HepG2 (cell line): ENCODE data around the gene SMYD4. TPM values are rescaled to one million over a fixed set of nuclear protein-coding genes. Genes with fewer than 3 reads are reported as not detected.
A peak's percentile ranks its signal among the peaks of the same experiment; 100 is the strongest.

Experiments used
- ATF1 ChIP-seq: IDR thresholded peaks from 2 replicates; pipeline ENCODE4 v1.6.1; 2016; ENCODE audit warnings: mild to moderate bottlenecking, control low read depth
- BRD4 ChIP-seq: sonication (generic); formaldehyde crosslinking; IDR thresholded peaks from 2 replicates; pipeline ENCODE4 v1.4.0; 2020; ENCODE audit warnings: missing genetic modification reagents
- CENPX ChIP-seq: sonication (generic); formaldehyde crosslinking; IDR thresholded peaks from 2 replicates; pipeline ENCODE4 v1.9.0; 2021; ENCODE audit warnings: mild to moderate bottlenecking, missing genetic modification reagents, moderate library complexity
- DPF2 ChIP-seq: sonication (generic); formaldehyde crosslinking; IDR thresholded peaks from 2 replicates; pipeline ENCODE4 v1.4.0; 2020; ENCODE audit warnings: mild to moderate bottlenecking, low read depth, missing genetic modification reagents, borderline replicate concordance
- FOSL1 ChIP-seq: sonication (generic); formaldehyde crosslinking; IDR thresholded peaks from 2 replicates; pipeline ENCODE4 v1.9.0; 2021; ENCODE audit warnings: missing genetic modification reagents, borderline replicate concordance
- HOXA7 ChIP-seq: sonication (generic); formaldehyde crosslinking; IDR thresholded peaks from 2 replicates; pipeline ENCODE4 v1.8.1; 2022; ENCODE audit warnings: mild to moderate bottlenecking, missing genetic modification reagents, moderate library complexity
- MED1 ChIP-seq: sonication (generic); formaldehyde crosslinking; IDR thresholded peaks from 2 replicates; pipeline ENCODE4 v1.4.0; 2020; ENCODE audit warnings: missing genetic modification reagents
- MXI1 ChIP-seq: IDR thresholded peaks from 3 replicates; pipeline ENCODE4 v1.6.1; 2012; ENCODE audit warnings: low read depth, low read length, inconsistent platforms, borderline replicate concordance
- NFE2L1 ChIP-seq: sonication (generic); formaldehyde crosslinking; IDR thresholded peaks from 2 replicates; pipeline ENCODE4 v1.4.0; 2020; ENCODE audit warnings: missing genetic modification reagents, mild to moderate bottlenecking, borderline replicate concordance
- PCBP1 ChIP-seq: fragments of 200-400 bp; formaldehyde crosslinking; IDR thresholded peaks from 2 replicates; pipeline ENCODE4 v1.6.1; 2017; ENCODE audit warnings: mild to moderate bottlenecking, low read depth, low read length, borderline replicate concordance
- SMAD3 ChIP-seq: sonication (generic); formaldehyde crosslinking; IDR thresholded peaks from 2 replicates; pipeline ENCODE4 v1.4.0; 2020; ENCODE audit warnings: missing genetic modification reagents
- TARDBP ChIP-seq: sonication (generic); formaldehyde crosslinking; IDR thresholded peaks from 2 replicates; pipeline ENCODE4 v1.8.0; 2022; ENCODE audit warnings: mild to moderate bottlenecking, missing genetic modification reagents
- ZBTB3 ChIP-seq: sonication (generic); formaldehyde crosslinking; IDR thresholded peaks from 2 replicates; pipeline ENCODE4 v1.4.0; 2020; ENCODE audit warnings: low read depth, mild to moderate bottlenecking, moderate library complexity, missing genetic modification reagents, borderline replicate concordance
- ZBTB42 ChIP-seq: sonication (generic); formaldehyde crosslinking; IDR thresholded peaks from 2 replicates; pipeline ENCODE4 v1.5.0; 2020; ENCODE audit warnings: mild to moderate bottlenecking, missing genetic modification reagents
- ZNF234 ChIP-seq: sonication (generic); formaldehyde crosslinking; conservative IDR thresholded peaks from 2 replicates; pipeline ENCODE4 v1.5.1; 2020; ENCODE audit warnings: mild to moderate bottlenecking, missing genetic modification reagents
- ZNF260 ChIP-seq: sonication (generic); formaldehyde crosslinking; IDR thresholded peaks from 2 replicates; pipeline ENCODE4 v1.4.0; 2020; ENCODE audit warnings: missing genetic modification reagents, low read depth, mild to moderate bottlenecking, borderline replicate concordance
- ZNF264 ChIP-seq: sonication (generic); formaldehyde crosslinking; IDR thresholded peaks from 2 replicates; pipeline ENCODE4 v1.4.0; 2020; ENCODE audit warnings: missing genetic modification reagents
- ZNF407 ChIP-seq: sonication (generic); formaldehyde crosslinking; IDR thresholded peaks from one replicate; pipeline ENCODE4 v1.5.1; 2020; ENCODE audit warnings: mild to moderate bottlenecking, missing genetic modification reagents; ENCODE audit errors: not compliant biosample characterization
- ZNF510 ChIP-seq: sonication (generic); formaldehyde crosslinking; IDR thresholded peaks from 2 replicates; pipeline ENCODE4 v1.4.0; 2020; ENCODE audit warnings: low read depth, mild to moderate bottlenecking, missing genetic modification reagents
- ZNF543 ChIP-seq: sonication (generic); formaldehyde crosslinking; IDR thresholded peaks from 2 replicates; pipeline ENCODE4 v1.4.0; 2020; ENCODE audit warnings: mild to moderate bottlenecking, missing genetic modification reagents
- ZNF556 ChIP-seq: sonication (generic); formaldehyde crosslinking; IDR thresholded peaks from 2 replicates; pipeline ENCODE4 v1.4.0; 2020; ENCODE audit warnings: mild to moderate bottlenecking, missing genetic modification reagents, borderline replicate concordance
- ZNF577 ChIP-seq: sonication (generic); formaldehyde crosslinking; IDR thresholded peaks from 2 replicates; pipeline ENCODE4 v1.4.0; 2020; ENCODE audit warnings: mild to moderate bottlenecking, low read depth, missing genetic modification reagents, borderline replicate concordance
- ZNF792 ChIP-seq: IDR thresholded peaks from 2 replicates; pipeline ENCODE4 v1.6.1; 2016
- polyA plus RNA-seq, 8 experiments: library from polyadenylated mRNA; depleted of rRNA in 3 of 8; stranded (reverse) in 7 of 8; unstranded in 1 of 8; fragments of >200 nt; fragmentation: Illumina TruSeq in 4 of 8; extraction: Trizol in 4 of 8; gene quantifications; 2 replicates each; pipeline versions ENCODE4 v1.2.1 to v1.2.3, GENCODE V29; 2011 to 2016; ENCODE audit warnings: low read depth in 4 of 8, missing spikeins in 1 of 8, mixed read lengths in 1 of 8; ENCODE audit not compliant: insufficient read depth in 1 of 8
- total RNA-seq, 5 experiments: library from RNA; depleted of rRNA; stranded (reverse); fragments of >200 nt; fragmentation: Illumina TruSeq; extraction: Trizol; gene quantifications; 2 replicates each; pipeline ENCODE4 v1.2.3, GENCODE V29; 2016; ENCODE audit warnings: low read depth in 1 of 5

Gene SMYD4
- total and polyA plus RNA-seq, 2 of the 13 experiments (the other 11 are each of a cell fraction or from before 2014, with no cell fraction given): 7.4 to 11.3 TPM

GRCh38 chr17:1736348-1737281, 93.1 kb downstream of the SMYD4 start (continued):
- TF ChIP-seq NFE2L1 (CRISPR knock-in tag): no peak
- TF ChIP-seq MED1 (CRISPR knock-in tag): peak; percentile 97
- TF ChIP-seq ZNF510 (CRISPR knock-in tag): no peak
- no peak for TF ChIP-seq ZNF577 (CRISPR knock-in tag)
- peak; percentile 72 for TF ChIP-seq DPF2 (CRISPR knock-in tag)
- peak; percentile 91 for TF ChIP-seq PCBP1
- TF ChIP-seq MXI1: peak; percentile 71; the same call in 1 of the 3 replicates
- TF ChIP-seq ZBTB3 (CRISPR knock-in tag): no peak
- TF ChIP-seq ZNF556 (CRISPR knock-in tag): peak; percentile 75; the same call in 1 of the 2 replicates
- TF ChIP-seq SMAD3 (CRISPR knock-in tag): no peak; the same call in 1 of the 2 replicates
- peak; percentile 31; the same call in 1 of the 2 replicates for TF ChIP-seq BRD4
- no peak for TF ChIP-seq HOXA7 (CRISPR knock-in tag)
- no peak for TF ChIP-seq ZNF234 (CRISPR knock-in tag)
- peak; percentile 18; the same call in 1 of the 2 replicates for TF ChIP-seq ZNF264 (CRISPR knock-in tag)
- TF ChIP-seq FOSL1: no peak; the same call in 1 of the 2 replicates
- TF ChIP-seq TARDBP: peak; percentile 84; the same call in 1 of the 2 replicates
- no peak for TF ChIP-seq ZNF407 (CRISPR knock-in tag)
- no peak for TF ChIP-seq ZBTB42 (CRISPR knock-in tag)
- no peak for TF ChIP-seq CENPX (CRISPR knock-in tag)
- TF ChIP-seq ZNF260: no peak
- no peak for TF ChIP-seq ATF1 (CRISPR knock-in tag)
- peak; percentile 52 for TF ChIP-seq ZNF543 (CRISPR knock-in tag)
- TF ChIP-seq ZNF792 (CRISPR knock-in tag): no peak; the same call in 1 of the 2 replicates
